Gastrocnemius medialis (tissue), 4 donors: ENCODE data around the gene KIAA1549.

Experiments
- CTCF ChIP-seq, 5 experiments: fragments of 450-650 bp in 3 of 5; fragments of 200-600 bp in 2 of 5; sonication (generic) in 2 of 5; IDR thresholded peaks in 4 of 5; conservative IDR thresholded peaks in 1 of 5; 1 replicate in 4 of 5; 2 replicates in 1 of 5; pipeline ENCODE4 v1.5.1; 2016 to 2019; ENCODE audit warnings: antibody characterized with exemption in 5 of 5, mild to moderate bottlenecking in 3 of 5, moderate library complexity in 3 of 5
- POLR2A ChIP-seq, 2 donors: fragments of 450-650 bp; IDR thresholded peaks; one replicate each; pipeline ENCODE4 v1.6.1; 2017; ENCODE audit warnings: antibody characterized with exemption in 2 of 2, mild to moderate bottlenecking in 2 of 2, moderate library complexity in 2 of 2

DNA sequence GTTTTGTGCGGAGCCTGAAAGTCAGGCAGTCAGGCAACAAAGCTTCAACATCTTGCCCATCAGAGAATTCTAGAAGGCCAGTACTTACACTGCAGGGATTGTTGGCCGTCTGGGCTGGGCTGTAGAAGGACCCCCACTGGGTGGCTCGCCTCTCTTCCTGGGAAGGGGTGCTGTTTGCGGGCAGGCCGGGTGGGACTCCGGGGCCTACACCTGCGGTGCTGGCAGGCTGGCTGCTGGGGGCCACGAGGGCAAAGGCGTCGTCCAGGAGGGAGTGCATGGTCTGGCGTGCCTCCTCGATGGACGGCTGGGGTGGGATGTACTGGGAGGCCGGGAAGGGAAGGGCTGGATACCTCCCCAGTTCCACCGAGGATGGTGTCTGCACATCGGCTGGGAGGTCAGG, 120.1 kb downstream of the KIAA1549 start:
- no peak for TF ChIP-seq CTCF (IDR thresholded peaks at IDR 0.05 in 4 of 5, conservative IDR thresholded peaks at IDR 0.05 in 1 of 5)
- TF ChIP-seq POLR2A (IDR thresholded peaks at IDR 0.05): no peak
